Breast epithelium (tissue), 3 donors: Measurements from ENCODE around the gene C3orf70.

Experiments used
- CTCF ChIP-seq, 3 donors: fragments of 450-650 bp; IDR thresholded peaks; one replicate each; pipeline ENCODE4 v1.5.1; 2016 to 2017; ENCODE audit warnings: antibody characterized with exemption in 3 of 3, mild to moderate bottlenecking in 3 of 3, moderate library complexity in 3 of 3
- POLR2A ChIP-seq: fragments of 450-650 bp; IDR thresholded peaks from one replicate; pipeline ENCODE4 v1.6.1; 2016; ENCODE audit warnings: antibody characterized with exemption, mild to moderate bottlenecking, moderate library complexity
- POLR2AphosphoS5 ChIP-seq, 3 donors: sonication (generic); formaldehyde crosslinking; IDR thresholded peaks; one replicate each; pipeline ENCODE4 v1.6.1; 2017; ENCODE audit warnings: antibody characterized with exemption in 3 of 3

- TF ChIP-seq CTCF (IDR thresholded peaks at IDR 0.05), result no peak
- no peak for TF ChIP-seq POLR2A
- no peak for TF ChIP-seq POLR2AphosphoS5 (IDR thresholded peaks at IDR 0.05)
These were observed 123.8 kb downstream of the C3orf70 start for GRCh38 chr3:185029086-185029485.
